Uterus (tissue), 4 donors: ENCODE data around the gene SCAPER. TPM values are rescaled to one million over a fixed set of nuclear protein-coding genes. Genes with fewer than 3 reads are reported as not detected.
"Not testable (repeated sequence)": the region's sequence is repeated elsewhere in the genome, so short reads cannot be mapped to it uniquely, and the experiment has no call there.

Source experiments
- DNase-seq, 2 donors: peaks; one replicate each; pipeline ENCODE4 v3.0.0-alpha.2; 2019 to 2020
- H3K27ac ChIP-seq, 2 donors: fragments of 200-600 bp; sonication (generic); 1 replicate in 1 of 2; 2 replicates in 1 of 2; pipeline ENCODE4 v1.5.1; 2016 to 2018
- H3K27me3 ChIP-seq, 2 donors: fragments of 200-600 bp; sonication (generic); one replicate each; pipeline ENCODE4 v1.5.1; 2018 to 2019; ENCODE audit warnings: control low read depth in 1 of 2
- H3K36me3 ChIP-seq, 2 donors: fragments of 200-600 bp; sonication (generic); one replicate each; pipeline ENCODE4 v1.5.1; 2019; ENCODE audit warnings: control low read depth in 1 of 2
- H3K4me1 ChIP-seq, 2 donors: fragments of 200-600 bp; sonication (generic); one replicate each; pipeline ENCODE4 v1.5.1; 2018 to 2019; ENCODE audit warnings: control low read depth in 1 of 2
- H3K4me3 ChIP-seq, 2 donors: fragments of 200-600 bp; sonication (generic); 1 replicate in 1 of 2; 2 replicates in 1 of 2; pipeline ENCODE4 v1.5.1; 2018 to 2019; ENCODE audit warnings: mild to moderate bottlenecking in 1 of 2
- H3K9me3 ChIP-seq, 2 donors: fragments of 200-600 bp; sonication (generic); one replicate each; pipeline ENCODE4 v1.5.1; 2019; ENCODE audit warnings: control low read depth in 1 of 2
- CTCF ChIP-seq, 4 experiments: fragments of 200-600 bp in 2 of 4; fragments of 450-650 bp in 2 of 4; sonication (generic) in 2 of 4; IDR thresholded peaks; one replicate each; pipeline ENCODE4 v1.5.1; 2016 to 2019; ENCODE audit warnings: antibody characterized with exemption in 4 of 4, mild to moderate bottlenecking in 2 of 4, moderate library complexity in 1 of 4
- POLR2A ChIP-seq, 2 donors: fragments of 450-650 bp; IDR thresholded peaks; one replicate each; pipeline ENCODE4 v1.6.1; 2016; ENCODE audit warnings: antibody characterized with exemption in 2 of 2, mild to moderate bottlenecking in 1 of 2, moderate library complexity in 1 of 2
- intact Hi-C: fragments of 100-400 bp; cut with DNase I; formaldehyde crosslinking; loops from one replicate; pipeline ENCODE4 v1.15.1; 2023; ENCODE audit warnings: low total_unique reads
- total RNA-seq, 4 donors: library from RNA; depleted of rRNA in 3 of 4; stranded (reverse); fragments of >200 nt in 3 of 4; gene quantifications; one replicate each; pipeline versions ENCODE4 v1.1.0 to v1.2.4, GENCODE V29; 2014 to 2023
- donor health status: DM: yes; HTN: yes; CAD: no.

The SCAPER gene
- total RNA-seq, 4 donors from 2014 or later = 10.6 to 74.2 (median 32.9) TPM

- H3K36me3 ChIP-seq = no peaks in the 10 kb centered on the region
- intact Hi-C loops = no loop called here
- no peak for DNase-seq
These were observed 151.4 kb downstream of the SCAPER start for GRCh38 chr15:76753771-76754170.

GRCh38 chr15:76753131-76753530 is 152.0 kb downstream of the SCAPER start:
- DNase-seq = no peak
- TF ChIP-seq CTCF (IDR thresholded peaks at IDR 0.05) (no peak), POLR2A (IDR thresholded peaks at IDR 0.05) (no peak)
- H3K27ac ChIP-seq = no peak overlapping the region
- no peak overlapping the region for H3K4me3 ChIP-seq
- no peaks in the 10 kb centered on the region for H3K4me1 ChIP-seq
- intact Hi-C loops = no loop called here
- no peaks in the 10 kb centered on the region for H3K36me3 ChIP-seq
- no peaks in the 10 kb centered on the region for H3K9me3 ChIP-seq
- no peaks in the 10 kb centered on the region for H3K27me3 ChIP-seq

More at GRCh38 chr15:76753771-76754170, 151.4 kb downstream of the SCAPER start:
- Histone ChIP-seq H3K4me1 (no peaks in the 10 kb centered on the region), H3K27ac (no peak overlapping the region), H3K27me3 (no peaks in the 10 kb centered on the region), H3K4me3 (no peak overlapping the region), H3K9me3 (no peaks in the 10 kb centered on the region)
- TF ChIP-seq POLR2A (IDR thresholded peaks at IDR 0.05) (no peak), CTCF (IDR thresholded peaks at IDR 0.05) (no peak)

- TF ChIP-seq POLR2A (IDR thresholded peaks at IDR 0.05) (no peak), CTCF (IDR thresholded peaks at IDR 0.05) (no peak)
- Histone ChIP-seq H3K9me3 (no peaks in the 10 kb centered on the region), H3K4me3 (no peak overlapping the region), H3K36me3 (no peaks in the 10 kb centered on the region), H3K4me1 (no peaks in the 10 kb centered on the region), H3K27ac (no peak overlapping the region), H3K27me3 (no peaks in the 10 kb centered on the region)
- no peak for DNase-seq
- intact Hi-C loops = no loop called here
These were observed 152.6 kb downstream of the SCAPER start for GRCh38 chr15:76752549-76752948.

- no peak for TF ChIP-seq POLR2A (IDR thresholded peaks at IDR 0.05)
- TF ChIP-seq CTCF (IDR thresholded peaks at IDR 0.05) = no peak
- H3K27ac ChIP-seq = no peak overlapping the region
- intact Hi-C loops = no loop called here
These were observed 167.6 kb downstream of the SCAPER start for GRCh38 chr15:76737573-76737972.

GRCh38 chr15:76732321-76732720 is 172.8 kb downstream of the SCAPER start:
- DNase-seq, H3K27ac ChIP-seq, H3K9me3 ChIP-seq, H3K4me3 ChIP-seq, H3K4me1 ChIP-seq, H3K36me3 ChIP-seq, intact Hi-C loops, H3K27me3 ChIP-seq: not testable (repeated sequence)

More at GRCh38 chr15:76737573-76737972, 167.6 kb downstream of the SCAPER start:
- H3K4me3 ChIP-seq = no peak overlapping the region
- no peaks in the 10 kb centered on the region for H3K9me3 ChIP-seq
- DNase-seq = no peak
- no peaks in the 10 kb centered on the region for H3K36me3 ChIP-seq
- no peaks in the 10 kb centered on the region for H3K4me1 ChIP-seq
- H3K27me3 ChIP-seq = no peaks in the 10 kb centered on the region

GRCh38 chr15:76730262-76730661 is 174.9 kb downstream of the SCAPER start:
- no peak for DNase-seq
- intact Hi-C loops = no loop called here
- H3K27ac ChIP-seq = no peak overlapping the region
- H3K4me1 ChIP-seq = no peaks in the 10 kb centered on the region
- no peaks in the 10 kb centered on the region for H3K27me3 ChIP-seq
- H3K9me3 ChIP-seq = no peaks in the 10 kb centered on the region
- H3K4me3 ChIP-seq = no peak overlapping the region
- H3K36me3 ChIP-seq = no peaks in the 10 kb centered on the region
- TF ChIP-seq POLR2A (IDR thresholded peaks at IDR 0.05) (no peak), CTCF (IDR thresholded peaks at IDR 0.05) (no peak)
